Mucosa of descending colon (tissue), 3 donors: ENCODE results near the gene RAB11FIP4. TPM values are rescaled to one million over a fixed set of nuclear protein-coding genes. Genes with fewer than 3 reads are reported as not detected.

Source experiments
- ATAC-seq: fragments of 200-7000 bp; cut with Tn5 transposase; one replicate; pipeline ENCODE4 v1.9.1; 2020; ENCODE audit warnings: mild to moderate bottlenecking, moderate library complexity
- DNase-seq, 3 donors: peaks; one replicate each; pipeline ENCODE4 v3.0.0-alpha.2; 2020
- H3K36me3 ChIP-seq: fragments of 200-600 bp; one replicate; pipeline ENCODE4 v1.8.0; 2021; ENCODE audit warnings: low read depth, mild to moderate bottlenecking
- H3K4me1 ChIP-seq: fragments of 200-600 bp; one replicate; pipeline ENCODE4 v1.8.0; 2021; ENCODE audit warnings: low read depth, mild to moderate bottlenecking
- H3K4me3 ChIP-seq: fragments of 200-600 bp; one replicate; pipeline ENCODE4 v1.8.0; 2021; ENCODE audit warnings: mild to moderate bottlenecking
- H3K9me3 ChIP-seq: fragments of 200-600 bp; one replicate; pipeline ENCODE4 v1.8.0; 2021; ENCODE audit warnings: mild to moderate bottlenecking
- intact Hi-C, 2 donors: fragments of 100-400 bp; cut with DNase I in 1 of 2; cut with micrococcal nuclease in 1 of 2; formaldehyde crosslinking; loops; one replicate each; pipeline versions ENCODE4 v1.11.0 to v1.11.1; 2022; cut with DNase I, micrococcal nuclease
- total RNA-seq, 3 donors: library from RNA; stranded (reverse); fragmentation: NEBNext Ultra II Directional in 2 of 3; extraction: Animal tissue kit (Norgen Biotek cat#: 25700) in 2 of 3; gene quantifications; one replicate each; pipeline versions ENCODE4 v1.2.1 to v1.2.4, GENCODE V29; 2021 to 2023
- TF ChIP-seq, protein P1 (sequence below): fragments of 200-600 bp; IDR thresholded peaks from one replicate; pipeline ENCODE4 v1.8.0; 2022; ENCODE audit warnings: antibody characterized with exemption, mild to moderate bottlenecking
- donor health status: DM: no; HTN: no; CAD: no; lungs with moderate emphysema.
- donor health status: DM: no; HTN: no; CAD: no.
- donor health status: DM: no; HTN: yes; CAD: no.

The RAB11FIP4 gene
- total RNA-seq, 3 donors from 2014 or later: 24.5 to 49.9 (median 40.7) TPM

DNA sequence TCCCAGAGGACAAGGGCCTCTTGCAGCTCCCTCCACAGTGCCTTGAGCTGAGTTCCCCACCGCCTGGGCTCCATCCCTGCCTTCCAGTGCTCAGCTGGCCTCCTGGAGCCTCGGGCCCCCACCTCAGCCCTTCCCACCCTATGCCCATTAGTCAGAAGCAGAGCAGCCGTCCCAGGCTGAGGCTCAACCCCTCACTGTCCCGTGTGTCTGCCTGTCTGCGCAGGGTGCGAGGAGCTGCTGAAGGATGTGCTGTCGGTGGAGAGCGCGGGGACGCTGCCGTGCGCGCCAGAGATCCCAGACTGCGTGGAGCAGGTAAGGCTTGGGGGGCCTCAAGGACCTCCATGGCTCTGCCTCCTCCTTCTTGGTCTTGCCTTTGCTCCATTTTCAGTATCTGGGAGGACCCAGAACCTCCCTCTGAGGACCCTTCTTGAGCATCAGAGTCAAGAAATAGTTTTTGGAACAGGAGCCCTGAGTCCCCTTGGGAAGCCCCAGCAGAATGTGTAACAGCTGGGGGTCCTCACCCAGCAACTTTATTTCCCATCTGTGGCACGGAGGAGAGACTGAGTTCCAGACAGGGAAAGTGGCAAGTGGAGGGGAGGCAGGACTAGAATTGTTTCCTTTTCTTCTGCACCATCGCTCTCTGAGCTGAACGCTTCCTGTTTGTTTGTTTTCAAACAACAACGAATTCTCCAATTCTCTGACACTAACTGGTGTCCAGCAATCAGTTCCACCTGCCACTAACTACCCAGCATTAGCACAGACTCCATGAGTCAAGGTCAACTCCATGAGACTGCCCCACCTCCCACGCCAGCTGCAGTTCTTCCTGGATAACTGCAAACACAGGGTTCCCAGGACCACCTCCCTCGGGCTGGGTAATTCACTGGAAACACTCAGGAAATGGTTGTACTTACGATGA, 42.6 kb downstream of the RAB11FIP4 start:
- DNase-seq: peak in 1 of 3 donors; percentile 12
- Histone ChIP-seq H3K36me3 (no peaks in the 10 kb centered on the region), H3K9me3 (no peaks in the 10 kb centered on the region), H3K4me3 (no peak overlapping the region), H3K4me1 (no peaks in the 10 kb centered on the region)
- intact Hi-C loops: no loop called here
- TF ChIP-seq, protein P1, sequence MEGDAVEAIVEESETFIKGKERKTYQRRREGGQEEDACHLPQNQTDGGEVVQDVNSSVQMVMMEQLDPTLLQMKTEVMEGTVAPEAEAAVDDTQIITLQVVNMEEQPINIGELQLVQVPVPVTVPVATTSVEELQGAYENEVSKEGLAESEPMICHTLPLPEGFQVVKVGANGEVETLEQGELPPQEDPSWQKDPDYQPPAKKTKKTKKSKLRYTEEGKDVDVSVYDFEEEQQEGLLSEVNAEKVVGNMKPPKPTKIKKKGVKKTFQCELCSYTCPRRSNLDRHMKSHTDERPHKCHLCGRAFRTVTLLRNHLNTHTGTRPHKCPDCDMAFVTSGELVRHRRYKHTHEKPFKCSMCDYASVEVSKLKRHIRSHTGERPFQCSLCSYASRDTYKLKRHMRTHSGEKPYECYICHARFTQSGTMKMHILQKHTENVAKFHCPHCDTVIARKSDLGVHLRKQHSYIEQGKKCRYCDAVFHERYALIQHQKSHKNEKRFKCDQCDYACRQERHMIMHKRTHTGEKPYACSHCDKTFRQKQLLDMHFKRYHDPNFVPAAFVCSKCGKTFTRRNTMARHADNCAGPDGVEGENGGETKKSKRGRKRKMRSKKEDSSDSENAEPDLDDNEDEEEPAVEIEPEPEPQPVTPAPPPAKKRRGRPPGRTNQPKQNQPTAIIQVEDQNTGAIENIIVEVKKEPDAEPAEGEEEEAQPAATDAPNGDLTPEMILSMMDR: no peak
- ATAC-seq: no peak

DNA sequence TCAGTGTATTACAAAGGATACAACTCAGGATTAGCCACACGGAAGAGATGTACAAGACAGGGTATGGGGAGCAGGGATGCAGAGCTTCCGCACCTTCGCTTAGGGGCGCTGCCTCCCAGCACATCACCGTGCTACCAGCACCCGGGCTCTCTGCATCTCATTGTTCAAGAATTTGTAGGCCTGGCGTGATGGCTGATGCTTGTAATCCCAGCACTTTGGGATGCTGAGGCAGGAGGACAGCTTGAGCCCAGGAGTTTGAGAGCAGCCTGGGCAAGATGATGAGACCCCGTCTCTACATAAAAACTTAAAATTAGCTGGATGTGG, 43.2 kb downstream of the RAB11FIP4 start:
- DNase-seq: no peak
- H3K36me3 ChIP-seq: no peaks in the 10 kb centered on the region
- no peaks in the 10 kb centered on the region for H3K4me1 ChIP-seq
- H3K4me3 ChIP-seq: no peak overlapping the region
- no peaks in the 10 kb centered on the region for H3K9me3 ChIP-seq
- ATAC-seq: no peak
- TF ChIP-seq, protein P1: no peak
- intact Hi-C loops: loop anchor here (5.0 kb wide), 2 partner anchors 93 to 408 kb away; no protein-coding TSS in a partner anchor

DNA sequence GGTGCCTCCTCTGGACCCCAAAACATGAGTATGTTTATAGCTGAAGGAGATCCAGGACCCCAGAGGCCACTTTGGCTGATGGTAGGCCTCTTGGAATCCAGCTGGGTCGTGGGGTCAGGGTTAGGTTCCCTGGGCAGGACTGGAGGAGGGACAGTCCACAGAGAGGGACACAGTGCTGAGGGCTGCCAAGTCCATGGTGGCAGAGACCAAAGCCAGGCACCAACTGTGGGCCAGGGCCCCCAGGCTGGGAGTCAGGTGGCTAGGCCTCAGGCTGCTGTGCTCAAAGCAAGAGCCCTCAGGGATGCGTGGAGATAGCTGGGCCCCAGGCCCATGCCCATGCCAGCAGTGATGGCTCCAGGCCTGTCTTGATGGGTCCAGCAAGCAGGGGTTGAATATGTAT, 44.1 kb downstream of the RAB11FIP4 start:
- TF ChIP-seq, protein P1: no peak
- Histone ChIP-seq H3K4me3 (no peak overlapping the region), H3K36me3 (no peaks in the 10 kb centered on the region), H3K9me3 (no peaks in the 10 kb centered on the region), H3K4me1 (no peaks in the 10 kb centered on the region)
- ATAC-seq (no peak), DNase-seq (peak in 1 of 3 donors; percentile 22)
- intact Hi-C loops: loop anchor here (5.0 kb wide), 2 partner anchors 92 to 407 kb away; no protein-coding TSS in a partner anchor

DNA sequence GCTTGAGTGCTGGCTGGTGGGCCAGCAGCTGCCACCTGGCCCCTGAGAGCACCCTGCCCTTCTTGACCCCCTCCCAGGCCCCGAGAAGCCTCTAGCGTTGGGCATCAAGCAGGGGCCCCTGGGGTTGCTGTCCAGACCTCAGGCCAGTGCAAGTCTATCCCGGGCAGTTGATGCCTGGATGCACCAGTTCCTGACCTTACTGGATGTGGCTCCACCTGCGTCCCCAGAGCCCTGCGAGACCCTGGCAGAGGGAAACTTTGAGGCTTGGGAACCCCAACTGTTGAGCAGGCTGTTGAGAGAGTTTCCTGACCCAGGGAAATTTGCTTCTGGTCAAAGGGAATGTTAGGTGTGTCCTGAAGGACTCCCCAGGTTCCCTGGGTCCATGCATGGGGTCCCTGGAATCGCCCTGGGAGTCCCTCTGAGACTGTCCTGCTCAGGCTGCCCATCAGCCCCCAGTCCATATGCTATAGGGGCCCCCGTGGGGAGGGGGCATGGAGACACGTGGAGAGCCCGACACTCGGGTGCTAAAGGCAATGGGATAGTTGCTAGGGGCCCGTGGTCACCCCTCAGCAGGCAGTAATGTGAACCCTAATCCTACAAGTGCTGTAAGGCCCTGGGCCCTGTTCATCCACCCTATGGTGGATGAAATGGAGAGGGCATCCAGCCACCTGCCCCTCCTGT, 46.4 kb downstream of the RAB11FIP4 start:
- Histone ChIP-seq H3K4me3 (no peak overlapping the region), H3K36me3 (no peaks in the 10 kb centered on the region), H3K9me3 (no peaks in the 10 kb centered on the region), H3K4me1 (no peaks in the 10 kb centered on the region)
- intact Hi-C loops: loop anchor here (5.0 kb wide), 2 partner anchors 89 to 404 kb away; no protein-coding TSS in a partner anchor
- TF ChIP-seq, protein P1: no peak
- ATAC-seq (peak; percentile 5), DNase-seq (peak in 1 of 3 donors; percentile 29)

DNA sequence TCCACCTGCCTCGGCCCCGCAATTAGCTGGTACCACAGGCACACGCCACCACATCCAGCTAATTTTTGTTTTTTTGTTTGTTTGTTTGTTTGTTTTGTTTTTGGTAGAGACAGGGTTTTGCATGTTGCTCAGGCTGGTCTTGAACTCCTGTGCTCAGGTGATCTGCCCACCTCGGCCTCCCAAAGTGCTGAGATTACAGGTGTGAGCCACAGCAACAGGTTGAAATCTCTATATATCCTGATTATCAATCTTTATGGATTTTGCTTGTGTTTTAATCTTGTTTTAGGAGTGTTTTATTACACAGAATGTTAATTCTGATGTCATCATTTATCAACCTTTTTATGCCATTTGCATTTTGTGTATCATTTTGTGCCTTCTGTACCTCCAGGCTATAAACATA, 48.2 kb downstream of the RAB11FIP4 start:
- DNase-seq (peak in 1 of 3 donors; percentile 27), ATAC-seq (no peak)
- intact Hi-C loops: loop anchor here (5.0 kb wide), 2 partner anchors 88 to 403 kb away; no protein-coding TSS in a partner anchor
- no peaks in the 10 kb centered on the region for H3K4me1 ChIP-seq
- no peak overlapping the region for H3K4me3 ChIP-seq
- no peaks in the 10 kb centered on the region for H3K9me3 ChIP-seq
- TF ChIP-seq, protein P1: no peak
- no peaks in the 10 kb centered on the region for H3K36me3 ChIP-seq
